ENCODE data around the gene CDKN2AIPNL. TPM values are rescaled to one million over a fixed set of nuclear protein-coding genes. Genes with fewer than 3 reads are reported as not detected.
"Not testable (repeated sequence)": the region's sequence is repeated elsewhere in the genome, so short reads cannot be mapped to it uniquely, and the experiment has no call there.

The CDKN2AIPNL gene
- total RNA-seq, 1 donor from 2014 or later: 22.8 TPM

GRCh38 chr5:134374232-134374631 is 37.4 kb downstream of the CDKN2AIPNL start:
- H3K4me3 ChIP-seq (ENCODE audit: insufficient read depth, low read depth, low read length): no peak overlapping the region
- H4K20me1 ChIP-seq (ENCODE audit: insufficient read depth, low read length): peaks cover 67% of the 10 kb centered on the region
- no peak overlapping the region for H3K4me2 ChIP-seq (ENCODE audit: low read length)
- FAIRE-seq (no peak), DNase-seq (ENCODE audit: low read depth) (no peak)
- TF ChIP-seq EZH2 (IDR thresholded peaks at IDR 0.05; ENCODE audit: insufficient read depth, low read length) (no peak), CTCF (IDR thresholded peaks at IDR 0.05; ENCODE audit: insufficient read depth, low read depth, low read length) (no peak)
- H3K36me3 Mint-ChIP-seq (ENCODE audit: low read depth, unreplicated experiment): peaks cover 4% of the 10 kb centered on the region
- peaks cover 10% of the 10 kb centered on the region for H3K4me1 ChIP-seq (ENCODE audit: insufficient read depth, low read length)
- H3K9me3 ChIP-seq (ENCODE audit: insufficient read depth, low read depth, low read length): no peaks in the 10 kb centered on the region
- no peaks in the 10 kb centered on the region for H3K27me3 Mint-ChIP-seq (ENCODE audit: low read depth, unreplicated experiment)
- H3K27me3 ChIP-seq (ENCODE audit: insufficient read depth, low read length): no peaks in the 10 kb centered on the region
- H3K4me3 Mint-ChIP-seq (ENCODE audit: unreplicated experiment): peak overlapping the region; percentile 52
- no peak overlapping the region for H3K9ac ChIP-seq (ENCODE audit: low read length)
- peaks cover 77% of the 10 kb centered on the region for H3K79me2 ChIP-seq (ENCODE audit: insufficient read depth, low read length)
- H3K36me3 ChIP-seq (ENCODE audit: insufficient read depth, low read length): peaks cover 4% of the 10 kb centered on the region
- H3K4me1 Mint-ChIP-seq (ENCODE audit: low read depth, unreplicated experiment): peaks cover 16% of the 10 kb centered on the region
- H3K27ac ChIP-seq (ENCODE audit: low read depth, low read length): no peak overlapping the region
- H2AFZ ChIP-seq (ENCODE audit: low read depth, low read length): no peak overlapping the region
- H3K27ac Mint-ChIP-seq (ENCODE audit: unreplicated experiment): no peak overlapping the region
- H3K9me3 Mint-ChIP-seq (ENCODE audit: unreplicated experiment): no peaks in the 10 kb centered on the region

GRCh38 chr5:134373633-134374032 is 38.0 kb downstream of the CDKN2AIPNL start:
- H4K20me1 ChIP-seq (ENCODE audit: insufficient read depth, low read length): peaks cover 61% of the 10 kb centered on the region
- H3K9ac ChIP-seq (ENCODE audit: low read length); H3K27me3 ChIP-seq (ENCODE audit: insufficient read depth, low read length); H3K27ac ChIP-seq (ENCODE audit: low read depth, low read length); DNase-seq (ENCODE audit: low read depth); FAIRE-seq; H3K36me3 ChIP-seq (ENCODE audit: insufficient read depth, low read length); H3K4me1 ChIP-seq (ENCODE audit: insufficient read depth, low read length); H3K4me3 ChIP-seq (ENCODE audit: insufficient read depth, low read depth, low read length); H3K36me3 Mint-ChIP-seq (ENCODE audit: low read depth, unreplicated experiment); H3K27me3 Mint-ChIP-seq (ENCODE audit: low read depth, unreplicated experiment); H3K27ac Mint-ChIP-seq (ENCODE audit: unreplicated experiment); H3K9me3 Mint-ChIP-seq (ENCODE audit: unreplicated experiment); H3K9me3 ChIP-seq (ENCODE audit: insufficient read depth, low read depth, low read length); H2AFZ ChIP-seq (ENCODE audit: low read depth, low read length); H3K4me2 ChIP-seq (ENCODE audit: low read length): not testable (repeated sequence)
- H3K4me3 Mint-ChIP-seq (ENCODE audit: unreplicated experiment): peak overlapping the region; percentile 80
- peaks cover 72% of the 10 kb centered on the region for H3K79me2 ChIP-seq (ENCODE audit: insufficient read depth, low read length)
- H3K4me1 Mint-ChIP-seq (ENCODE audit: low read depth, unreplicated experiment): peaks cover 16% of the 10 kb centered on the region

- H4K20me1 ChIP-seq (ENCODE audit: insufficient read depth, low read length): peaks cover 47% of the 10 kb centered on the region
- peak overlapping the region; percentile 99 for H3K27ac ChIP-seq (ENCODE audit: low read depth, low read length)
- Mint-ChIP-seq H3K27me3 (ENCODE audit: low read depth, unreplicated experiment) (no peaks in the 10 kb centered on the region), H3K4me3 (ENCODE audit: unreplicated experiment) (peak overlapping the region; percentile 98), H3K36me3 (ENCODE audit: low read depth, unreplicated experiment) (peaks cover 4% of the 10 kb centered on the region), H3K27ac (ENCODE audit: unreplicated experiment) (peak overlapping the region; percentile 98), H3K4me1 (ENCODE audit: low read depth, unreplicated experiment) (peaks cover 18% of the 10 kb centered on the region), H3K9me3 (ENCODE audit: unreplicated experiment) (peaks cover 2% of the 10 kb centered on the region)
- peak; percentile 27 for DNase-seq (ENCODE audit: low read depth)
- no peak for FAIRE-seq
- peak overlapping the region; percentile 91 for H3K4me2 ChIP-seq (ENCODE audit: low read length)
- no peaks in the 10 kb centered on the region for H3K27me3 ChIP-seq (ENCODE audit: insufficient read depth, low read length)
- H3K4me3 ChIP-seq (ENCODE audit: insufficient read depth, low read depth, low read length): peak overlapping the region; percentile 92
- peaks cover 4% of the 10 kb centered on the region for H3K36me3 ChIP-seq (ENCODE audit: insufficient read depth, low read length)
- H3K79me2 ChIP-seq (ENCODE audit: insufficient read depth, low read length): peaks cover 58% of the 10 kb centered on the region
- TF ChIP-seq EZH2 (IDR thresholded peaks at IDR 0.05; ENCODE audit: insufficient read depth, low read length): no peak
- H3K9ac ChIP-seq (ENCODE audit: low read length): peak overlapping the region; percentile 99
- H3K9me3 ChIP-seq (ENCODE audit: insufficient read depth, low read depth, low read length): no peaks in the 10 kb centered on the region
- H2AFZ ChIP-seq (ENCODE audit: low read depth, low read length): peak overlapping the region; percentile 68
- H3K4me1 ChIP-seq (ENCODE audit: insufficient read depth, low read length): peaks cover 10% of the 10 kb centered on the region
Measured at GRCh38 chr5:134371834-134372340, 39.8 kb downstream of the CDKN2AIPNL start.

Measured in astrocyte (in vitro differentiated cells and primary cell).